Large intestine (tissue), 3 donors: Measurements from ENCODE around the gene CASP8. TPM values are rescaled to one million over a fixed set of nuclear protein-coding genes. Genes with fewer than 3 reads are reported as not detected.

Experiments used
- DNase-seq, 2 donors: peaks; one replicate each; pipeline versions ENCODE4 v3.0.0 to v3.0.0-alpha.2; 2013
- H3K27ac ChIP-seq: one replicate; pipeline ENCODE4 v1.5.1; 2013; ENCODE audit warnings: low read length
- H3K27me3 ChIP-seq: 2 replicates; pipeline ENCODE4 v1.6.1; 2013; ENCODE audit warnings: low read length; ENCODE audit not compliant: control insufficient read depth, insufficient read depth
- H3K36me3 ChIP-seq: 2 replicates; pipeline ENCODE4 v1.6.1; 2013; ENCODE audit warnings: low read length; ENCODE audit not compliant: control insufficient read depth, insufficient read depth
- H3K4me1 ChIP-seq: one replicate; pipeline ENCODE4 v1.6.1; 2013; ENCODE audit warnings: low read length; ENCODE audit not compliant: control insufficient read depth, insufficient read depth
- H3K4me3 ChIP-seq: one replicate; pipeline ENCODE4 v1.5.1; 2013; ENCODE audit warnings: low read length
- H3K9me3 ChIP-seq: one replicate; pipeline ENCODE4 v1.6.1; 2013; ENCODE audit warnings: mild to moderate bottlenecking, low read depth, low read length, moderate library complexity; ENCODE audit not compliant: control insufficient read depth
- WGBS: methylation state at CpG from one replicate; pipeline ENCODE4 v1.1.5; 2013; ENCODE audit warnings: low lambda C conversion rate; ENCODE audit not compliant: insufficient coverage; 5-methylcytosine and 5-hydroxymethylcytosine counted together
- polyA plus RNA-seq: library from polyadenylated mRNA; unstranded; fragments of 120-200 nt; gene quantifications from one replicate; pipeline ENCODE4 v1.2.1, GENCODE V29; 2013

CASP8 gene
- polyA plus RNA-seq, 1 donor = 40.2 TPM

GRCh38 chr2:201329409-201329808, 69.1 kb downstream of the CASP8 start:
- H3K4me3 ChIP-seq = no peak overlapping the region
- H3K4me1 ChIP-seq = no peaks in the 10 kb centered on the region
- no peak overlapping the region for H3K27ac ChIP-seq
- H3K27me3 ChIP-seq = no peaks in the 10 kb centered on the region
- no peaks in the 10 kb centered on the region for H3K36me3 ChIP-seq
- DNase-seq = no peak
- H3K9me3 ChIP-seq = no peaks in the 10 kb centered on the region
- no CpG with 5 or more reads among the region's 1 CpG for WGBS

Other genes starting within 250 kb of the CASP8 start
- gene HYCC2, start 188.9 kb upstream of the CASP8 start, polyA plus RNA-seq = 12.4 TPM
- gene NDUFB3, start 188.5 kb upstream of the CASP8 start, polyA plus RNA-seq = 91.4 TPM
- 90.6 TPM for gene CFLAR, start 144.4 kb upstream of the CASP8 start, polyA plus RNA-seq
- gene CASP10, start 77.4 kb upstream of the CASP8 start, polyA plus RNA-seq = 19.9 TPM
- gene FLACC1, start 96.8 kb downstream of the CASP8 start, polyA plus RNA-seq = 0.76 TPM
- 24.5 TPM for gene TRAK2, start 190.9 kb downstream of the CASP8 start, polyA plus RNA-seq
- 65.5 TPM for gene STRADB, start 191.2 kb downstream of the CASP8 start, polyA plus RNA-seq